Measurements from ENCODE around the gene PHOX2B.
A peak's percentile ranks its signal among the peaks of the same experiment; 100 is the strongest.

PHOX2B gene

DNA sequence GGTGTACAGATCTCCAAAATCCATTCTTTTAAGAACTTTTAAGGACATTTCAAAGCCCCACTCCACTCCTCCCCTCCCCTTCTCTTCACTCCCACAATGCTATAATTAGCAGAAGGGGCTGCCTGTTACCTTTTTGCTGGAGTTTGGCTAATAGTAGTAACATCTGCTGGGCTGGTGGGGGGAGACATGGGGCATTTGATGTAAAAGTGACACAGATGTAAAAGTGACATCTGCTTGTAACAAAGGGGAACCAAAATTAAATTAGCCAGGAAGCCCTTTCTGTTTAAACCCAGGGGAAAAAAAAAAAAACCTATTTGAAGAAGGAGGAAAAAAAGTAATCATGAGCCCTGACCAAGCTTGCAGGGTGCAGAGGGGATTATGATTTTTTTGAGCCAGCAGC lies 5.4 kb upstream of the PHOX2B start:
- DNase-seq = no peak

DNA sequence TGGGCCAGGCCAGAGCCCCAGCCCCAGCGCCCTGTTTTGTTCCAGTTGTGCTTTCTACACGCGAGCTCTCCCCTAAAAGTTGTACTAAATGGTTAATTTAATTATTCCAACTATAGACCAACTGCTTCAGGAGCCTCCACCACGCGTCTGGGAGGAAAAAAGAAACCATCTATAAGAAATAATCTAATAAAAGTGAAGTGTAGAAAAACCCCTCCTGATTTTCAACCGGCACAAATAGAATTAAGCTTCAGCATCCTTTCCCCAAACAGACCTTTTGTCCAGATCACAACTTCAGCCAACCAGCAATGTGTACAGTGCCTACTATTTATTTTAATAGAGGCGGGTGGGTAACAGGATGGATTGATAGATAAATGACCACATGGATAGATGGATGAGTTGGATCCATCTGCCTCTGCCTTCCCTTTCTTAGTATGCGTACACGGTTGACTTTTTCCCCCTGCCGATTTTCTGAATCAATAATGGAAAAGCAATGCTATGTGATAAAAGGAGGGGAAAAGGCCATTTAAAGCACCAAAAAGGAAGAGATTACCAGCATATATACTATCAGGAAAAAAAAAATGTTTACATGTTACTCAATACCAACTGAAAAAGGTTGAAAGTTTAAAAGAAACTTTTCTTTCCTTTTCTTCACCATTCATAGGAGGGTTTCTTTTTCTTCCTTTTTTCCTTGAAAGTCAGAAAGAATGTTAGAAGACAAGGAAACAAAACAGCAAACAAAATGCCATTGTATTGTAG lies 3.7 kb upstream of the PHOX2B start:
- no peak for DNase-seq
- TF ChIP-seq GATA1 (IDR thresholded peaks at IDR 0.05; ENCODE audit: low read depth, low read length) = no peak
- TF ChIP-seq POLR2A (IDR thresholded peaks at IDR 0.05; ENCODE audit: low read length) = no peak

More for the DNA sequence above, 5.4 kb upstream of the PHOX2B start:
- no peak for TF ChIP-seq GATA1 (IDR thresholded peaks at IDR 0.05; ENCODE audit: low read depth, low read length)
- TF ChIP-seq POLR2A (IDR thresholded peaks at IDR 0.05; ENCODE audit: low read length) = no peak

DNA sequence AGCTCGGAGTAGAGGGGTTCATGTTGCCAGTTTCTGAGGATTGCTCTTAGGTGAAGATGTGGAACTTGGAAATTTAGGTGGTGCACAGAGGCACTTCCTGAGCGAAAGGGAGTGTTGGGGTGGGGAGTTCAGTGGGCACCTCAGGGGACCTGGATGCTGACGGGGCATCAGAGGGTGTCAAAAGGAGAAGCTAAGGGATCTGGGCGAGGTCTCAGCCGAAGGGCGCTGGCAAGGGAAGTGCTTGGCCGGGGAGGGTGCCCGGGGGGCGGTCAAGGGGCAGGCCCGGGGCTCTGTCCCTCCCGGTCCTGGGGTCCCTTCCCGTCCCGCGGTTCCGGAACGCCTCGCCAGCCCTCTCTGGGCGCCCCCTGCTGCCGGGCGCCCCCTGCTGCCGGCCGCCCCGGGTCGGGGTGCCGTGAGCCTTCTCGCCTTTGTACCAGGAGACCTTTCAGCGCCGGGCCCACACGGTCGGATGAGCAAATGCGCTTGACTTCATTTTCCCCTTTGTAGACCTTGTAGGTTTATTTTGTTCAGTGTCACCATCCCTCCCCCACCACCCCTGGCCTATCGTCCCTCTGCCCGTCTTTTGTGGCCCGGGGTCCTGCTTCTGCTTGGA lies 3.0 kb upstream of the PHOX2B start:
- peak in 1 of 2 experiments; percentile 6 for DNase-seq
- TF ChIP-seq GATA1 (IDR thresholded peaks at IDR 0.05; ENCODE audit: low read depth, low read length) = no peak
- TF ChIP-seq POLR2A (IDR thresholded peaks at IDR 0.05; ENCODE audit: low read length) = no peak

DNA sequence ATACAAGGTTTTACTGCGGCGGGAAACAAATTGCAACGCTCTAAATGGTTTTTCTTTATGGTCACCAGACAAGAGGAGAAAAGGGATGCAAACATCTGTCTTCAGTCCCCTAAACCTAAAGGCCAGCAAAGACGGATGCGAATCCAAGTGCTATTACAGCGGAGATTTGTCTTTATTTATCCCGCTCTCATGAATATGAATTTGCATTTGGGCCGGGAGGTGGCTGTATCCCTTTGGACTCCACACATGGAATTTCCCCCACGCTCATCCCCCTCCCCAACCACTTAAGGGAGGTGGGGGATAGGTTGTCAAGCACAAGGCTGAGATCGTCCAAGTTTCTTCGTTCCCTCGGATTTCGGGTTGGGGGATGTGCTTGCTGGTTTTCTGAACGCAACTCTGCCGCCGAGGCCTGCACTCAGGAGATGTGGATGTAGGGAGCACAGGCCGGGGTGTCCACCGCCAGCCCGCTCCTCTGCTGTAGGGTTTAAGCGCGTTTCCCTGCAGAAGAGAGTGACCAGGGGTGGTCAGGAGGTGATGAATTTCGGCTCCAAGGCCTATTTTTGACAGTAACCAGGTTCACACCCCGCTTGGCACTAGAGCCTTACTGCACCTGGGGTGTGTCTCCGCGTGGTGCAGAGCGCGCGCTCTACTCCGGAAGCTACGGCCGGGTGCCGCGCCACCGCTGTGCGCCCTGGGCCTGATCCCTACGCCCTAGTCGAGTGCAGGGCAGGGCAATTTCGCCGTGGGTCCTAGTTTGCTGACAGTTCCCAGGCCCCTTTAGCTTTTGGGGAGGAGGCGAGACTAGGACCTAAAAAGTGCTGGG lies 2.3 kb upstream of the PHOX2B start:
- no peak for DNase-seq
- no peak for TF ChIP-seq POLR2A (IDR thresholded peaks at IDR 0.05; ENCODE audit: low read length)
- TF ChIP-seq GATA1 (IDR thresholded peaks at IDR 0.05; ENCODE audit: low read depth, low read length) = no peak

DNA sequence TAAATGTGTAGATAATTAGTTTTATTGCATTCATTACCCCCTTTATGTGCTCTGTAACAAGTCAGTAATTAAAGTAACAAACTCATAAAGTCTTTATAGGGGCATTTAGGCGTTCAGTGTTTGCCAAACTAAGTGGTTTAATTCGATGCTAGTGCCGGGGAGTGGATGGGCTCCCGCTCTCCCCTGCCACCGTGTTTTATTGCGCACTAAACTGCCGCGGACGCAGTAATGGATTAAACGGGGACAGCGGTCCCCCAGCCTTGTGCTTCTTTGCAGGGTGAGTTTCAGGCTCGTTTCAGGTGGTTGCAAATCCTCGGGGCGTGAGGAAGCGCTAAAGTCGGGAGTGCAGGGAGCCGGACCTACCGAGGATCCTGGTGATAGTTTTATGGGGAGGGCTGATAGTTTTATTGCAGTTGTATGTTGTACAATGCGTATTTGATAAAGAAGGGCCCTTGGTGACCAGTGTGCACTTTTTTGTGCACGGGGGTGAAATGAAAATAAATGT lies 1.6 kb upstream of the PHOX2B start:
- no peak for TF ChIP-seq POLR2A (IDR thresholded peaks at IDR 0.05; ENCODE audit: low read length)
- TF ChIP-seq GATA1 (IDR thresholded peaks at IDR 0.05; ENCODE audit: low read depth, low read length) = no peak
- no peak for DNase-seq

DNA sequence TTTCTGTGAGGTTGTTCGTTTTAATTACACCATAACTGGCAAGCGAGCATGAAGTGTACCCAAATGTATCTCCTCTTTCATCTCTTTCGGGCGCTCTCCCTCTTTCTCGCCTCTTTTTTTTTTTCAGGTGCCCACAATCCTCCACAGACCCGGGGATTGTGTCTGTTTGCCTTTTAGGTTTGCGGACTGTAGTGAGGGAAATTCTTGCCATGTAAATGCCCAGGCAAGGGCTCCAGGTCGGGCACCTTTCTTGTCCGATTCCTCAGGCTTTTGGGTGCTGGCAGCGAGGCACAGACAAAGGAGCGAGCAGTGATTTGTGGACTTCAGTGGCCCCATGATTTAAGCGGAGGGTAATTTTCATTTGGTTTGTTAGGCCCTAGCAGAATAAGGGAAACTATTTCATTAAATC lies 1.1 kb upstream of the PHOX2B start:
- no peak for DNase-seq
- TF ChIP-seq GATA1 (IDR thresholded peaks at IDR 0.05; ENCODE audit: low read depth, low read length) = no peak
- TF ChIP-seq POLR2A (IDR thresholded peaks at IDR 0.05; ENCODE audit: low read length) = no peak

DNA sequence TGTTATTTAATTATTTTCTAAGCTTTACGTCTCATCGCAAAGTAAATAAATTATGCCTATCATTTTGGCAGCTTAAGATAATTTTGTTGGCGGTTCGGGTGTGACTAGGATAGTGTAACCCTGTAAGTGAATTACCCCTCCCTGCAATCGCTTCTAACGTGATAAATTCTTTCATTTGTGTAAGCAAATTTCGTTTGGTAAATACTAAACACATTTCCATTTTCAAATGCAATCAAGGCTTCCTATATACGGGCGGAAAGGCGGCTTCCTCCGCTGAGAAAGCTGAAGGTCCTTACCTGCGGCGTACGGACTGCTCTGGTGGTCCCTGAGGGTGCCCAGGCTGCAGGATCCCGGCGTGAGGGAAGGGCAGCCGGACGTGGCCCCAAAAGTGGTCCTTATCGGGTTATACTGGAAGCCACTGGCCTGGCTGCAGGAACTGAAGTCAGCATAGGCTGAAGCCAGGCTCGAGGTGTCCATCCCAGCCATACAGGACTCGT lies 403 bp downstream of the PHOX2B start:
- DNase-seq = no peak
- TF ChIP-seq GATA1 (IDR thresholded peaks at IDR 0.05; ENCODE audit: low read depth, low read length) = no peak

DNA sequence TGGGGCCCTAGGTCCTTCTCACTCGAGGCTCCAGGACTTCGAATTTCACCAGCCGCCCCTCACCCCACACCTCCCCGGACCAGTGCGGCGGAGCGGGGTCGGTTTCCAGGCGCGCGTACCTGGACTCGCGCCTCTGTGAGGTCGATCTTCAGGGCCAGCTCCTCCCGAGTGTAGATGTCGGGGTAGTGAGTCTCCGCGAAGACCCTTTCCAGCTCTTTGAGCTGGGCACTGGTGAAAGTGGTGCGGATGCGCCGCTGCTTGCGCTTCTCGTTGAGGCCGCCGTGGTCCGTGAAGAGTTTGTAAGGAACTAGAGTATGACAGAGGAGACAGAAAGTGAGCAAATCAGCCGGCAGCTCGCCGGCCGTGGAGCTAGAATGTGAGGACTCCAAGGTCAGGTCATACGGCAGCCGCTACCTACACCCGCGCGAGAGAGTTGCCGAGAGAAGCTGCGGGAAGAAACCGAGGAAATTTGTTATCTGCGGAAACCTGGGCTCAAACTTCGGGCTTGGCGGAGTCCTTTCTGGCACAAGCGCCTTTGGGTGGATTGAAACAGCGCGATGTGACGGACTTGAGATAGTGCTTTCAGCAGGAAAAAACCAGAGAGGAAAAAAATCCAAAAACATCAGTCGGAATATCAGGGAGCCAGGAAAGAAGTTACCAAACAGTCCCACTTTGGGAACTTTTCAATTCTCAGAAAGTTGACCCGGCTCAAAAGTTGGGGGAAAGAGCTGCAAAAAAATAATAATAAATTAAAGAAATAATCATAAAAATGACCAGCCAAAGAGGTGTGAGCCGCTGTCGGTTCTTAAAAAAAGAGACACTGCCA lies 1.1 kb downstream of the PHOX2B start:
- no peak for DNase-seq
- TF ChIP-seq GATA1 (IDR thresholded peaks at IDR 0.05; ENCODE audit: low read depth, low read length) = no peak
- no peak for TF ChIP-seq POLR2A (IDR thresholded peaks at IDR 0.05; ENCODE audit: low read length)

DNA sequence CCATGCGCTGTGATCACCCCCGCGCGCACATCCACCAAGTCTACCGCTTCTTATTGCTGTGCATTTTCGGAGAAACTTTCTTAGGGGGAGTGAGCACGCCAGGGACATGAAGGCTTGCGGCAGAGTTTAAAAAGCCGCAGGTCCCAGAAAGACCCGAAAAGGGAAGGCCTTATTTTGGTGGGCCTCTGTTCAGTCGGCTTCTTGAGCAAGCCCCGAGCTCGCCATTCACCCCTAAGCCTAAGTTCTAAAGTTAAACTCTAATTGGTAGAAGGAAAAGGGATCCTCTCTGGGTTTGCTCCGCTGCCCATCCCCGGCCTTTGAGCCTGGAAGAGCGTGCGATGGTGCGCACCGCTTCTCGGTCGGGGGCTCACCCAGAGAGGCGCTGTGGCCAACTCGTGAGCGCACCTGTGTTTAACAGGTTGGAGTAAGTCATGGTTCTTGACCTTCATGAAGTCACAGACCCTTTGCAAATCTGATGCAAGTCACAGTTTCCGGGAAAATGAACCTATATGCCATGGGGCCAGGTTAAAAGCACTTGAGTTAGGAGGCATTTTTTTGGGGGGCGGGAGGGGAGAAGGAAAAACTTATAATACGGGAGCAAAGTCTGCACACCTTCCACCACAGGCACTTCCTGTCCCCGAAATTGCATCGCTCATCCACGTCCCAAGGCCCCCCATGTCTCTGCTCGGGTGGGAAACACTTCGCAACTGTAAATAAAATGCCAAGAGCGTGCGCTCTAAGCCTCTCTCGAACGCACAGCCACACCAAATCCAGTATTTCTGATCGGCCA lies 1.9 kb downstream of the PHOX2B start:
- TF ChIP-seq POLR2A (IDR thresholded peaks at IDR 0.05; ENCODE audit: low read length) (no peak), GATA1 (IDR thresholded peaks at IDR 0.05; ENCODE audit: low read depth, low read length) (no peak)
- no peak for DNase-seq

DNA sequence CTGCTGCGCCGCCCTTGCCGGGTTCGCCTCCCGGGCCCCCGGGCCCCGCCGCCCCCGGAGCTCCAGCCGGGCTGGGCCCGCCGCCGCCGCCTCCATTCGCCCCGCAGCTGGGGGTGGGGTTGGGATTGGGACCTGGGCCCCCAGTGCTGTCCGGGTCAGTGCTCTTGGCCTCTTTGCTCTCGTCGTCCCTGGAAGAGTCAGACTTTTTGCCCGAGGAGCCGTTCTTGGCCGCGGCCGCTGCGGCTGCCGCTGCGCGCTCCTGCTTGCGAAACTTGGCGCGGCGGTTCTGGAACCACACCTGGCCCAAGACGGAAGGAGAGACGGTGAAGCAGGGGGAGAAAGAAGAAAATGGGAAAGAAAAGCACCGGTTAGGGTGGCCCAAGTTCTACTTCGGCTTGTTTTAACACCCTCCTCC lies 2.5 kb downstream of the PHOX2B start:
- DNase-seq = no peak
- TF ChIP-seq GATA1 (IDR thresholded peaks at IDR 0.05; ENCODE audit: low read depth, low read length) (no peak), POLR2A (IDR thresholded peaks at IDR 0.05; ENCODE audit: low read length) (no peak)

DNA sequence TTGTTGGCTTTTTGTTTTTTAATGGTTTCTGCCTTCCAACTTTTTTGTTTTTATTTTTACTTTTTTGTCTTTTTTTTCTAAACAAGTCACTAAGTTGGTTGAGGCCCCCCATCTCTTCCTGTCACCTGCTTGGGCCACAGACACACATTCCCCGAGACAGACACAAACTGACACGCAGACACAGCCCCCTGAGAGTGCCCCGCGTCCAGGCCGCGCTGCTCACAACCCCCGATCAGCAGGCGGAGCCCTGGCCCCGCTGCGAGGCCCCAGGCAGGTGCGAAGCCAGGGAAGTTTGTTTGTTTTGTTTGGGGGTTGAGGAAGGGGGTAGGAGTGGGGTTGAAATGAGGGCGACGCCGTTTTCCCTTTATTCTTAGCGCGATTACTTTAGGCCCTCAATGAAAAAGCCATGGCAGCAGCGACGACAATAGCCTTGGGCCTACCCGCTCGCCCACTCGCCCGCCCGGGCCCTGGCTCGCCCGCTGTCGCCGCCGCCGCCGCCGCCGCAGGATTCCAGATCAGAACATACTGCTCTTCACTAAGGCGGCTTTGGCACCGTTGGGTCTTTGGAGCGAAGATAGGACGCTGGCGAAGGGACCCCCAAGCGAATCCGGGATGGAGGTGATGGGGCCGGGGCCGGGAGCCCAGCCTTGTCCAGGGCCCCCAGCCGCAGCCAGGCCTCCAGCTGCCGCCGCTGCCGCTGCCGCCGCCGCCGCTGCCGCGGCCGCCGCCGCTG lies 3.1 kb downstream of the PHOX2B start:
- DNase-seq = no peak
- TF ChIP-seq POLR2A (IDR thresholded peaks at IDR 0.05; ENCODE audit: low read length) (no peak), GATA1 (IDR thresholded peaks at IDR 0.05; ENCODE audit: low read depth, low read length) (no peak)

All from erythroblast (primary cell).